ENCODE results near the gene SUMO4.

The SUMO4 gene

DNA sequence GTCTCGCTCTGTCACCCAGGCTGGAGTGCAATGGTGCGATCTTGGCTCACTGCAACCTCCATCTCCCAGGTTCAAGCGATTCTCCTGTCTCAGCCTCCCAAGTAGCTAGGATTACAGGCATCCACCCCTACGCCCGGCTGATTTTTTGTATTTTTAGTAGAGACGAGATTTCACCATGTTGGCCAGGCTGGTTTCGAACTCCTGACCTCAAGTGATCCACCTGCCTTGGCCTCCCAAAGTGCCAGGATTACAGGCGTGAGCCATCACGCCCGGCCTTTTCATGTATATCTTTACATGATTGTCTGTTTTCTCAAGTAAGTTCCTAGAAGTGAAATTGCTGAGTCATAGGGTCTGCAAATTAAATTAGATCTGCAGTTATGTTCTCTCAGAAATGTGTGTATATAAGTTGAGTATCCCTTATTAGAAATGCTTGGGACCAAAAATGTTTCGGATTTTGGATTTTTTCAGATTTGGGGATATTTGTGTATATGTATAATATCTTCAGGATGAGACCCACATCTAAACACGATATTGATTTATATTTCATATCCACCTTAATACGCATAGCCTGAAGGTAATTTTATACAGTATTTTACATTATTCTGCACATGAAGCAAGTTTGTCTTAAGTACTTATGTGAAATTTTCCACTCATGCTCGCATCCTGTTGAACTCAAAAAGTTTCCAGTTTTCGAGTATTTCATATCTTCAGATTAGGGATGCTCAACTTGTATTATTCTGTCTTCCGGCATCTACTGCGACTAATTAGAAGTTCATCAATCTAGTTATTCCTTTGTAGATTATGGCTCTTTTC is 42.1 kb upstream of the SUMO4 start:
- Histone ChIP-seq H3K4me2 (ENCODE audit: low read depth, low read length, poor library complexity, severe bottlenecking) (no peak overlapping the region), H4K20me1 (ENCODE audit: insufficient read depth, low read length, poor library complexity, severe bottlenecking) (peaks cover 55% of the 10 kb centered on the region), H2AFZ (ENCODE audit: low read length) (no peak overlapping the region), H3K9ac (ENCODE audit: low read depth, low read length, poor library complexity, severe bottlenecking) (no peak overlapping the region), H3K4me3 (ENCODE audit: low read length, poor library complexity, severe bottlenecking) (no peak overlapping the region), H3K27me3 (ENCODE audit: insufficient read depth, low read length, poor library complexity, severe bottlenecking) (no peaks in the 10 kb centered on the region), H3K79me2 (ENCODE audit: insufficient read depth, low read length) (peaks cover 97% of the 10 kb centered on the region), H3F3A (ENCODE audit: low read depth) (no peaks in the 10 kb centered on the region), H3K9me2 (replicated peaks; ENCODE audit: low read depth, low read length) (no peaks in the 10 kb centered on the region), H3K4me1 (ENCODE audit: insufficient read depth, low read length, poor library complexity, severe bottlenecking) (no peaks in the 10 kb centered on the region), H3K36me3 (ENCODE audit: insufficient read depth, low read length) (peaks cover 9% of the 10 kb centered on the region; the same call in 1 of the 2 replicates), H3K9me3 (ENCODE audit: insufficient read depth, low read depth, low read length) (no peaks in the 10 kb centered on the region)
- TF ChIP-seq, protein P1, sequence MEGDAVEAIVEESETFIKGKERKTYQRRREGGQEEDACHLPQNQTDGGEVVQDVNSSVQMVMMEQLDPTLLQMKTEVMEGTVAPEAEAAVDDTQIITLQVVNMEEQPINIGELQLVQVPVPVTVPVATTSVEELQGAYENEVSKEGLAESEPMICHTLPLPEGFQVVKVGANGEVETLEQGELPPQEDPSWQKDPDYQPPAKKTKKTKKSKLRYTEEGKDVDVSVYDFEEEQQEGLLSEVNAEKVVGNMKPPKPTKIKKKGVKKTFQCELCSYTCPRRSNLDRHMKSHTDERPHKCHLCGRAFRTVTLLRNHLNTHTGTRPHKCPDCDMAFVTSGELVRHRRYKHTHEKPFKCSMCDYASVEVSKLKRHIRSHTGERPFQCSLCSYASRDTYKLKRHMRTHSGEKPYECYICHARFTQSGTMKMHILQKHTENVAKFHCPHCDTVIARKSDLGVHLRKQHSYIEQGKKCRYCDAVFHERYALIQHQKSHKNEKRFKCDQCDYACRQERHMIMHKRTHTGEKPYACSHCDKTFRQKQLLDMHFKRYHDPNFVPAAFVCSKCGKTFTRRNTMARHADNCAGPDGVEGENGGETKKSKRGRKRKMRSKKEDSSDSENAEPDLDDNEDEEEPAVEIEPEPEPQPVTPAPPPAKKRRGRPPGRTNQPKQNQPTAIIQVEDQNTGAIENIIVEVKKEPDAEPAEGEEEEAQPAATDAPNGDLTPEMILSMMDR (conservative IDR thresholded peaks at IDR 0.05; ENCODE audit: low read length) = no peak
- no peak for TF ChIP-seq EZH2phosphoT487 (IDR thresholded peaks at IDR 0.05; ENCODE audit: borderline replicate concordance)

DNA sequence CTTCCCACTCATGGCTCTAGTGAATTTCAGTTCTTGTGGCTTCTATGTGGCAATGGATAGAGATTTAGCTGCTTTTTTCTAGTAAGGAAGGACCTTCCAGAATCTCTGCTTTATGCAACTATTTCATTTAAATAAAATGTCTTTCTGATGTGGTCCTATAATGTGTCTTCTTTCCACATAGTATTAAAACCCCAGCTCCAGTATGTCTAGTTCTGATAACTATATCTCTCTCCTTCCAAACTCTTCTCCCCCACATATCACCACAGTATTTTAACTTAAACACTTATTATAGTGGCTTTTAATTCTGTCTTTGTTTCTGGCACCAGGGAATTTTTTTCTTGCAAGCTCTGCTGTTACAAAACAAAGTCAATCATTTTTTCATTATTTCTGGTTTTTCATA is 40.6 kb upstream of the SUMO4 start:
- H3K27me3 ChIP-seq (ENCODE audit: insufficient read depth, low read length, poor library complexity, severe bottlenecking) = no peaks in the 10 kb centered on the region
- H3F3A ChIP-seq (ENCODE audit: low read depth) = no peaks in the 10 kb centered on the region
- H3K9me3 ChIP-seq (ENCODE audit: insufficient read depth, low read depth, low read length) = no peaks in the 10 kb centered on the region
- H3K9ac ChIP-seq (ENCODE audit: low read depth, low read length, poor library complexity, severe bottlenecking) = no peak overlapping the region
- no peak overlapping the region for H3K4me2 ChIP-seq (ENCODE audit: low read depth, low read length, poor library complexity, severe bottlenecking)
- H3K79me2 ChIP-seq (ENCODE audit: insufficient read depth, low read length) = peaks cover 98% of the 10 kb centered on the region
- peaks cover 9% of the 10 kb centered on the region; the same call in 1 of the 2 replicates for H3K36me3 ChIP-seq (ENCODE audit: insufficient read depth, low read length)
- TF ChIP-seq, protein P1 (conservative IDR thresholded peaks at IDR 0.05; ENCODE audit: low read length) = no peak
- TF ChIP-seq EZH2phosphoT487 (IDR thresholded peaks at IDR 0.05; ENCODE audit: borderline replicate concordance) = no peak
- no peak overlapping the region for H2AFZ ChIP-seq (ENCODE audit: low read length)
- H4K20me1 ChIP-seq (ENCODE audit: insufficient read depth, low read length, poor library complexity, severe bottlenecking) = peaks cover 58% of the 10 kb centered on the region
- peaks cover 7% of the 10 kb centered on the region for H3K4me1 ChIP-seq (ENCODE audit: insufficient read depth, low read length, poor library complexity, severe bottlenecking)
- no peak overlapping the region for H3K4me3 ChIP-seq (ENCODE audit: low read length, poor library complexity, severe bottlenecking)
- H3K9me2 ChIP-seq (replicated peaks; ENCODE audit: low read depth, low read length) = no peaks in the 10 kb centered on the region

- Histone ChIP-seq H3K4me1 (ENCODE audit: insufficient read depth, low read length, poor library complexity, severe bottlenecking) (peaks cover 18% of the 10 kb centered on the region), H3K4me2 (ENCODE audit: low read depth, low read length, poor library complexity, severe bottlenecking) (no peak overlapping the region), H3K27me3 (ENCODE audit: insufficient read depth, low read length, poor library complexity, severe bottlenecking) (no peaks in the 10 kb centered on the region), H3K9ac (ENCODE audit: low read depth, low read length, poor library complexity, severe bottlenecking) (no peak overlapping the region), H3K4me3 (ENCODE audit: low read length, poor library complexity, severe bottlenecking) (no peak overlapping the region), H3F3A (ENCODE audit: low read depth) (no peaks in the 10 kb centered on the region), H3K79me2 (ENCODE audit: insufficient read depth, low read length) (peaks cover 98% of the 10 kb centered on the region), H3K9me3 (ENCODE audit: insufficient read depth, low read depth, low read length) (no peaks in the 10 kb centered on the region), H4K20me1 (ENCODE audit: insufficient read depth, low read length, poor library complexity, severe bottlenecking) (peaks cover 64% of the 10 kb centered on the region), H3K9me2 (replicated peaks; ENCODE audit: low read depth, low read length) (no peaks in the 10 kb centered on the region), H2AFZ (ENCODE audit: low read length) (no peak overlapping the region), H3K36me3 (ENCODE audit: insufficient read depth, low read length) (peaks cover 9% of the 10 kb centered on the region; the same call in 1 of the 2 replicates)
- TF ChIP-seq, protein P1 (conservative IDR thresholded peaks at IDR 0.05; ENCODE audit: low read length) = no peak
- no peak for TF ChIP-seq EZH2phosphoT487 (IDR thresholded peaks at IDR 0.05; ENCODE audit: borderline replicate concordance)
Observed at GRCh38 chr6:149360536-149360935, 39.5 kb upstream of the SUMO4 start.
